Loucy (cell line): ENCODE results near the gene NUDT1.

Experiments
- EZH2phosphoT487 ChIP-seq: fragments of 200-600 bp; IDR thresholded peaks from 2 replicates; pipeline ENCODE4 v1.6.1; 2018; ENCODE audit warnings: antibody characterized with exemption, mild to moderate bottlenecking, moderate library complexity, borderline replicate concordance
- TF ChIP-seq, protein P1 (sequence below): fragments of 200-600 bp; sonication (generic); conservative IDR thresholded peaks from 2 replicates; pipeline ENCODE4 v1.5.1; 2014; ENCODE audit warnings: mild to moderate bottlenecking, antibody characterized with exemption, low read length

DNA sequence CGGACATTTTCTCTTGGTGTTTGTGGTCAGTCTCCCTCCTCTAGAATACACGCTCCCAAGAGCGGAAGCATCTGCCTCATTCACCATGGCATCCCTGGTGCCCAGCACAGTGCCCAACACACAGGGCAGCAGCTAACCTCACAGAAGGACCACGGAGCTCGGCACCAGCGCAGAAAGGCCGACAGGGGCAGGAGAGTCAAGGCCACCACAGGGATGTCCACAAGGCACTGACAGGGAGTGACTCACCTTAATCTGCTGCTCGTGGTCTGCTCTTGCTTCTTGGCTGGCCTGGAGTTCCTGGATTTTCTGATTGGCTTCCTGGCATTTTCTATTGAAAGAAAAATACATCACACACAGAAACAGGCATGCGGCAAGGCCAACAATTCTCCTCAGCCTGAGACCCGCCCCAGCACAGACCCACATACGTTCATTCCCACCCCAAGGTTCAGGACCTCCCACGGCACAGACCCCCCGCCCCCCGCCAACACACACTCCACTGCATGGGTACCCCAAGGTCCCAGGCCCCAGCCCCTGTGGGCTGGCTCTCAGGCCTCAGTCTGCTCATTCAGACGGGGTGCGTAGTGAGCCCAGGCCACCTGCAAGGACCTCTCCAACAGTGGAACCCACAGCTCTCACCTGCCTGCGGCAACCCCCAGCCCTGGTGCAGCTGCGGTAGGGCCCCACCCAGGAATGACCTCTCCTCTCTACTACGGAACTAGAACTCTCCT lies 24.1 kb upstream of the NUDT1 start:
- TF ChIP-seq, protein P1, sequence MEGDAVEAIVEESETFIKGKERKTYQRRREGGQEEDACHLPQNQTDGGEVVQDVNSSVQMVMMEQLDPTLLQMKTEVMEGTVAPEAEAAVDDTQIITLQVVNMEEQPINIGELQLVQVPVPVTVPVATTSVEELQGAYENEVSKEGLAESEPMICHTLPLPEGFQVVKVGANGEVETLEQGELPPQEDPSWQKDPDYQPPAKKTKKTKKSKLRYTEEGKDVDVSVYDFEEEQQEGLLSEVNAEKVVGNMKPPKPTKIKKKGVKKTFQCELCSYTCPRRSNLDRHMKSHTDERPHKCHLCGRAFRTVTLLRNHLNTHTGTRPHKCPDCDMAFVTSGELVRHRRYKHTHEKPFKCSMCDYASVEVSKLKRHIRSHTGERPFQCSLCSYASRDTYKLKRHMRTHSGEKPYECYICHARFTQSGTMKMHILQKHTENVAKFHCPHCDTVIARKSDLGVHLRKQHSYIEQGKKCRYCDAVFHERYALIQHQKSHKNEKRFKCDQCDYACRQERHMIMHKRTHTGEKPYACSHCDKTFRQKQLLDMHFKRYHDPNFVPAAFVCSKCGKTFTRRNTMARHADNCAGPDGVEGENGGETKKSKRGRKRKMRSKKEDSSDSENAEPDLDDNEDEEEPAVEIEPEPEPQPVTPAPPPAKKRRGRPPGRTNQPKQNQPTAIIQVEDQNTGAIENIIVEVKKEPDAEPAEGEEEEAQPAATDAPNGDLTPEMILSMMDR: no peak
- no peak for TF ChIP-seq EZH2phosphoT487
